Keratinocyte (primary cell): Measurements from ENCODE around the gene CDKAL1. TPM values are rescaled to one million over a fixed set of nuclear protein-coding genes. Genes with fewer than 3 reads are reported as not detected.

Source experiments
- DNase-seq: peaks from one replicate; pipeline ENCODE4 v3.0.0-alpha.2; 2011; ENCODE audit warnings: low read depth, missing footprints, low spot score
- FAIRE-seq: peaks from 2 replicates; lab custom pipeline; 2011; peaks lifted over from hg19 to GRCh38; lab: Jason Lieb, UNC
- H2AFZ ChIP-seq: 2 replicates; pipeline ENCODE4 v1.6.0; 2012; ENCODE audit warnings: low read length, control low read depth, inconsistent platforms; ENCODE audit not compliant: control insufficient read depth
- H3K27ac ChIP-seq: 2 replicates; pipeline ENCODE4 v1.5.1; 2011; ENCODE audit warnings: low read length; ENCODE audit not compliant: control insufficient read depth, insufficient read depth
- H3K27me3 ChIP-seq: 3 replicates; pipeline ENCODE4 v1.6.0; 2011; ENCODE audit warnings: low read length; ENCODE audit not compliant: control insufficient read depth, insufficient read depth; ENCODE audit errors: extremely low read depth
- H3K36me3 ChIP-seq, 2 experiments: 2 replicates in 1 of 2; 3 replicates in 1 of 2; pipeline ENCODE4 v1.5.1; 2011; ENCODE audit warnings: low read length in 2 of 2, mild to moderate bottlenecking in 1 of 2; ENCODE audit not compliant: control insufficient read depth in 2 of 2, insufficient read depth in 2 of 2; ENCODE audit errors: extremely low read depth in 1 of 2
- H3K4me1 ChIP-seq: 3 replicates; pipeline ENCODE4 v1.5.1; 2011; ENCODE audit warnings: low read length; ENCODE audit not compliant: control insufficient read depth, insufficient read depth; ENCODE audit errors: extremely low read depth
- H3K4me2 ChIP-seq: 3 replicates; pipeline ENCODE4 v1.6.0; 2011; ENCODE audit warnings: low read depth, low read length; ENCODE audit not compliant: control insufficient read depth, insufficient read depth; ENCODE audit errors: extremely low read depth
- H3K4me3 ChIP-seq, 3 experiments: fragments of 200-600 bp in 1 of 3; sonication (generic) in 1 of 3; 2 replicates in 2 of 3; 3 replicates in 1 of 3; pipeline ENCODE4 v1.5.1; 2011 to 2016; ENCODE audit warnings: low read length in 3 of 3, mild to moderate bottlenecking in 3 of 3, control low read depth in 2 of 3, inconsistent platforms in 1 of 3, low read depth in 1 of 3, mixed read lengths in 1 of 3, mixed run types in 1 of 3, moderate library complexity in 1 of 3; ENCODE audit not compliant: control insufficient read depth in 2 of 3, insufficient read depth in 2 of 3; ENCODE audit errors: extremely low read depth in 1 of 3
- H3K79me2 ChIP-seq: 2 replicates; pipeline ENCODE4 v1.6.0; 2012; ENCODE audit warnings: low read length; ENCODE audit not compliant: control insufficient read depth, insufficient read depth
- H3K9ac ChIP-seq: 3 replicates; pipeline ENCODE4 v1.6.0; 2011; ENCODE audit warnings: low read length; ENCODE audit not compliant: control insufficient read depth, insufficient read depth; ENCODE audit errors: extremely low read depth
- H3K9me1 ChIP-seq: 3 replicates; pipeline ENCODE4 v1.6.0; 2011; ENCODE audit warnings: low read length; ENCODE audit not compliant: control insufficient read depth, insufficient read depth; ENCODE audit errors: extremely low read depth
- H3K9me3 ChIP-seq: 2 replicates; pipeline ENCODE4 v1.5.1; 2012; ENCODE audit warnings: low read depth, low read length; ENCODE audit not compliant: control insufficient read depth
- H4K20me1 ChIP-seq: 3 replicates; pipeline ENCODE4 v1.6.0; 2011; ENCODE audit warnings: low read length; ENCODE audit not compliant: control insufficient read depth, insufficient read depth; ENCODE audit errors: extremely low read depth
- EZH2 ChIP-seq: IDR thresholded peaks from one replicate; pipeline ENCODE4 v1.6.1; 2012; ENCODE audit warnings: inconsistent platforms, mild to moderate bottlenecking, low read length, moderate library complexity
- dilution Hi-C: fragments of 300-500 bp; cut with MboI; formaldehyde crosslinking; loops from one replicate; pipeline ENCODE4 v1.7.0; 2020; ENCODE audit warnings: low sequenced_read_pairs; ENCODE audit not compliant: extremely low pct_ligation_motif_present
- polyA plus RNA-seq, 5 experiments: library from polyadenylated mRNA; depleted of rRNA in 3 of 5; stranded (reverse) in 3 of 5; stranded (forward) in 1 of 5; unstranded in 1 of 5; fragments of >200 nt; gene quantifications; 1 replicate in 1 of 5; 2 replicates in 3 of 5; 3 replicates in 1 of 5; pipeline versions ENCODE4 v1.2.1 to v1.2.3, GENCODE V29; 2011 to 2012; ENCODE audit warnings: missing spikeins in 2 of 5, low read depth in 1 of 5, low replicate concordance in 1 of 5
- TF ChIP-seq, protein P1 (sequence below), 3 experiments: IDR thresholded peaks in 1 of 3; conservative IDR thresholded peaks in 1 of 3; optimal IDR thresholded peaks in 1 of 3; 2 replicates in 2 of 3; 3 replicates in 1 of 3; pipeline versions ENCODE3 to v1.5.1; 2011; ENCODE audit warnings: low read length in 3 of 3, mild to moderate bottlenecking in 3 of 3, moderate library complexity in 2 of 3, control low read depth in 1 of 3, inconsistent platforms in 1 of 3; ENCODE audit not compliant: insufficient read depth in 2 of 3; ENCODE audit errors: extremely low read depth in 1 of 3

The CDKAL1 gene
- polyA plus RNA-seq, 1 donor (not counting 4 experiments of a cell fraction or from before 2014, with no cell fraction given) = 5.6 TPM

DNA sequence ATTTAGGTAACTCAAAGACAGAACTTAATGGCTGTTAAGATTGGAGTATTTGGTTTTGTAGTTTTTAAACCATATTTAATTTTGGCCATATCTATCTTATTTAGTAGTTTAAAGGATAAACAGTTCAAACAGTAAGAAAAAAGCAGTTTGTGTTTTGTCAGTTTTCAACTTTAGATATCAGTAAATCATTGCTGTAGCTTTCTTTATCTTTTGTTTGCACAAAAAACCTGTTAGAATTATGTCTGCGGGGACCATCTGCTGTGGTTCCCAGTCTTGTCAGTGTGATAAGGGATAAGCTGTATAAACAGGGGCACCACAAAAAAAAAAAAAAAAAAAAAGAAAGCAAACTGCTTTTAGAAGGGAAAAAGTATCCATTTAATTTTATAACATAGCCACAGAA is 40.9 kb downstream of the CDKAL1 start:
- no peak overlapping the region for H3K9ac ChIP-seq
- no peak overlapping the region for H3K4me2 ChIP-seq
- no peaks in the 10 kb centered on the region for H3K9me1 ChIP-seq
- FAIRE-seq = no peak
- no peak for DNase-seq
- no peaks in the 10 kb centered on the region for H4K20me1 ChIP-seq
- no peak for TF ChIP-seq EZH2
- dilution Hi-C loops = no loop called here
- H3K4me1 ChIP-seq = peaks cover 7% of the 10 kb centered on the region
- no peaks in the 10 kb centered on the region for H3K79me2 ChIP-seq
- no peak overlapping the region for H3K4me3 ChIP-seq
- H3K9me3 ChIP-seq = no peaks in the 10 kb centered on the region
- no peaks in the 10 kb centered on the region for H3K27me3 ChIP-seq
- peaks cover 0 to 2% of the 10 kb centered on the region in 2 experiments for H3K36me3 ChIP-seq
- H2AFZ ChIP-seq = no peak overlapping the region
- no peak overlapping the region for H3K27ac ChIP-seq

DNA sequence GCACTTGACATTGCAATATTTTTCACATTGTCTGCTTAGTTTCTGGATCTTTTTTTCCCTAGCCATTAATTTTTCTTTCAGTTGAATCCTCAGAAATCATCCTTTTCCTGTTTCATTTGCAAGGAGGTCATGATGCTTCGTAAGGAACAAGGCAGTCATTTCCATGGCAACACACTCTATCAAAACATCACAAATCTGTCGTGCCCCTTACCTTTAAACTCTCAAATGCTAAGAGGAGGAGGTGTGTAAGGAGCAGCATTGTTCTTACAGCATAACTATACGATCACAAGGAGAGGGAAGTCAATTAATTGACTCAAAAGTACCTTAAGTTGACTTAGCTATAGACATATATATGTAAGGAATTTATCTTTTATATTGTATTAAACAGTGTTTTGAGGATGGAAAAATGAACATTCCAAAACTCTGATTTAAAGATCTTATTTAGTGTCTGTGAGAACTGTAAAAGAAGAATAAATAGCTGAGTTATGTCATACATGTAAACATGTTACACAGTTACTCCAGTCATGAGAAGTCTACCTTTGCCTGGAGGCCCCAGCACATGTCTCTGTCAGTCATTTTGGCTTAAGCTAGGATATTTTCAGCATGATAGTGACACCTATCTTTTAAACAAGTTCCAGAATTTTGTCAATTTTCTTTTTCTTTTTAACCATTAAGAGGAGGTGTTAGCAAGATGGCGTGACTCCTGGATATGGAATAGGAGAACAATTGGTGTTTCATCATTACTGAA is 41.6 kb downstream of the CDKAL1 start:
- H3K4me3 ChIP-seq = no peak overlapping the region
- H2AFZ ChIP-seq = no peak overlapping the region
- H3K4me1 ChIP-seq = peaks cover 7% of the 10 kb centered on the region
- DNase-seq (no peak), FAIRE-seq (no peak)
- H3K27me3 ChIP-seq = no peaks in the 10 kb centered on the region
- peaks cover 0 to 2% of the 10 kb centered on the region in 2 experiments for H3K36me3 ChIP-seq
- dilution Hi-C loops = no loop called here
- H3K9ac ChIP-seq = no peak overlapping the region
- TF ChIP-seq, protein P1, sequence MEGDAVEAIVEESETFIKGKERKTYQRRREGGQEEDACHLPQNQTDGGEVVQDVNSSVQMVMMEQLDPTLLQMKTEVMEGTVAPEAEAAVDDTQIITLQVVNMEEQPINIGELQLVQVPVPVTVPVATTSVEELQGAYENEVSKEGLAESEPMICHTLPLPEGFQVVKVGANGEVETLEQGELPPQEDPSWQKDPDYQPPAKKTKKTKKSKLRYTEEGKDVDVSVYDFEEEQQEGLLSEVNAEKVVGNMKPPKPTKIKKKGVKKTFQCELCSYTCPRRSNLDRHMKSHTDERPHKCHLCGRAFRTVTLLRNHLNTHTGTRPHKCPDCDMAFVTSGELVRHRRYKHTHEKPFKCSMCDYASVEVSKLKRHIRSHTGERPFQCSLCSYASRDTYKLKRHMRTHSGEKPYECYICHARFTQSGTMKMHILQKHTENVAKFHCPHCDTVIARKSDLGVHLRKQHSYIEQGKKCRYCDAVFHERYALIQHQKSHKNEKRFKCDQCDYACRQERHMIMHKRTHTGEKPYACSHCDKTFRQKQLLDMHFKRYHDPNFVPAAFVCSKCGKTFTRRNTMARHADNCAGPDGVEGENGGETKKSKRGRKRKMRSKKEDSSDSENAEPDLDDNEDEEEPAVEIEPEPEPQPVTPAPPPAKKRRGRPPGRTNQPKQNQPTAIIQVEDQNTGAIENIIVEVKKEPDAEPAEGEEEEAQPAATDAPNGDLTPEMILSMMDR (optimal IDR thresholded peaks at IDR 0.05 in 1 of 3, IDR thresholded peaks at IDR 0.05 in 1 of 3, conservative IDR thresholded peaks at IDR 0.05 in 1 of 3; ENCODE audit: extremely low read depth in 1 of 3, insufficient read depth in 2 of 3, low read length in 3 of 3) = no peak
- TF ChIP-seq EZH2 = no peak
- no peaks in the 10 kb centered on the region for H3K9me3 ChIP-seq
- H3K27ac ChIP-seq = no peak overlapping the region
- no peaks in the 10 kb centered on the region for H4K20me1 ChIP-seq
- H3K9me1 ChIP-seq = no peaks in the 10 kb centered on the region
- H3K79me2 ChIP-seq = no peaks in the 10 kb centered on the region
- H3K4me2 ChIP-seq = no peak overlapping the region
